Caco-2 (cell line): Measurements from ENCODE around the gene S100A9. TPM values are rescaled to one million over a fixed set of nuclear protein-coding genes. Genes with fewer than 3 reads are reported as not detected.

Source experiments
- BruUV-seq: library from RNA; stranded (reverse); fragments of 400-500 nt; replicated peaks from 2 replicates; lab custom pipeline; 2021; lab: Mats Ljungman, UMichigan
- CTCF ChIA-PET: fragments of 300-600 bp; sonication (Branson Sonifier 250); formaldehyde crosslinking; loops from one replicate; lab custom pipeline; 2022; ENCODE audit warnings: antibody characterized with exemption; lab: Charles Lee
- POLR2A ChIA-PET: fragments of 300-600 bp; sonication (Branson Sonifier 250); formaldehyde crosslinking; loops from one replicate; lab custom pipeline; 2022; ENCODE audit warnings: antibody characterized with exemption; lab: Charles Lee
- DNase-seq, 2 experiments: peaks; one replicate each; pipeline versions ENCODE4 v3.0.0 to v3.0.0-alpha.2; 2020 to 2022
- H3K27me3 ChIP-seq: replicated peaks from 2 replicates; pipeline ENCODE4 v1.6.0; 2011; ENCODE audit warnings: low read length; ENCODE audit not compliant: control insufficient read depth, insufficient read depth
- H3K36me3 ChIP-seq: 2 replicates; pipeline ENCODE4 v1.5.1; 2011; ENCODE audit warnings: low read length; ENCODE audit not compliant: control insufficient read depth, insufficient read depth
- H3K4me1 ChIP-seq: fragments of 250-450 bp; sonication (Bioruptor Pico); 2 replicates; pipeline ENCODE4 v1.5.1; 2020; ENCODE audit warnings: mild to moderate bottlenecking
- H3K4me3 ChIP-seq: 2 replicates; pipeline ENCODE4 v1.5.1; 2011; ENCODE audit warnings: low read depth, mild to moderate bottlenecking, control low read depth, low read length
- H3K9me3 ChIP-seq: fragments of 250-450 bp; sonication (Bioruptor Pico); 2 replicates; pipeline ENCODE4 v1.5.1; 2020; ENCODE audit warnings: mild to moderate bottlenecking, moderate library complexity
- H3K27ac Mint-ChIP-seq: one replicate; pipeline ENCODE4 v1.8.0; 2022; ENCODE audit warnings: mixed read lengths; ENCODE audit not compliant: unreplicated experiment
- H3K27me3 Mint-ChIP-seq: one replicate; pipeline ENCODE4 v1.8.0; 2022; ENCODE audit warnings: mixed read lengths; ENCODE audit not compliant: insufficient read depth, unreplicated experiment
- H3K36me3 Mint-ChIP-seq: one replicate; pipeline ENCODE4 v1.8.0; 2022; ENCODE audit warnings: mild to moderate bottlenecking, mixed read lengths; ENCODE audit not compliant: insufficient read depth, unreplicated experiment
- H3K4me1 Mint-ChIP-seq: one replicate; pipeline ENCODE4 v1.8.0; 2022; ENCODE audit warnings: low read depth, mixed read lengths; ENCODE audit not compliant: unreplicated experiment
- H3K4me3 Mint-ChIP-seq: one replicate; pipeline ENCODE4 v1.8.0; 2022; ENCODE audit warnings: mild to moderate bottlenecking, moderate library complexity, mixed read lengths; ENCODE audit not compliant: unreplicated experiment
- H3K9me3 Mint-ChIP-seq: one replicate; pipeline ENCODE4 v1.8.0; 2022; ENCODE audit warnings: mixed read lengths; ENCODE audit not compliant: unreplicated experiment
- CTCF ChIP-seq, 2 experiments: fragments of 200-600 bp in 1 of 2; IDR thresholded peaks; 1 replicate in 1 of 2; 2 replicates in 1 of 2; pipeline versions ENCODE4 v1.5.1 to v1.8.0; 2011 to 2022; ENCODE audit warnings: antibody characterized with exemption in 1 of 2, control low read depth in 1 of 2, inconsistent platforms in 1 of 2, low read depth in 1 of 2, low read length in 1 of 2, mild to moderate bottlenecking in 1 of 2, moderate library complexity in 1 of 2; ENCODE audit not compliant: insufficient read depth in 1 of 2, severe bottlenecking in 1 of 2, unreplicated experiment in 1 of 2
- intact Hi-C: fragments of 100-400 bp; cut with micrococcal nuclease; formaldehyde crosslinking; loops from one replicate; pipeline ENCODE4 v1.10.0; 2022; ENCODE audit not compliant: unreplicated experiment
- total RNA-seq: library from RNA; stranded (reverse); gene quantifications from 2 replicates; pipeline ENCODE4 v1.2.3, GENCODE V29; 2022

S100A9 gene
- total RNA-seq, 1 experiment from 2014 or later = not detected

GRCh38 chr1:153387001-153387400 lies 29.3 kb downstream of the S100A9 start:
- TF ChIP-seq CTCF (IDR thresholded peaks at IDR 0.05; ENCODE audit: insufficient read depth in 1 of 2, low read depth in 1 of 2, low read length in 1 of 2, severe bottlenecking in 1 of 2, unreplicated experiment in 1 of 2) = no peak
- H3K9me3 Mint-ChIP-seq = peaks cover 8% of the 10 kb centered on the region
- H3K4me1 Mint-ChIP-seq = no peaks in the 10 kb centered on the region
- no peak overlapping the region for H3K27ac Mint-ChIP-seq
- no peaks in the 10 kb centered on the region for H3K36me3 Mint-ChIP-seq
- Histone ChIP-seq H3K36me3 (no peaks in the 10 kb centered on the region), H3K4me1 (no peaks in the 10 kb centered on the region), H3K27me3 (no peaks in the 10 kb centered on the region; the same call in 1 of the 2 replicates), H3K9me3 (peaks cover 4% of the 10 kb centered on the region; the same call in 1 of the 2 replicates), H3K4me3 (no peak overlapping the region)
- intact Hi-C loops = no loop called here
- no peak for DNase-seq
- CTCF ChIA-PET = no interaction called here
- POLR2A ChIA-PET = no interaction called here
- H3K27me3 Mint-ChIP-seq = peaks cover 16% of the 10 kb centered on the region
- BruUV-seq = no TSS peak
- H3K4me3 Mint-ChIP-seq = no peak overlapping the region

DNA sequence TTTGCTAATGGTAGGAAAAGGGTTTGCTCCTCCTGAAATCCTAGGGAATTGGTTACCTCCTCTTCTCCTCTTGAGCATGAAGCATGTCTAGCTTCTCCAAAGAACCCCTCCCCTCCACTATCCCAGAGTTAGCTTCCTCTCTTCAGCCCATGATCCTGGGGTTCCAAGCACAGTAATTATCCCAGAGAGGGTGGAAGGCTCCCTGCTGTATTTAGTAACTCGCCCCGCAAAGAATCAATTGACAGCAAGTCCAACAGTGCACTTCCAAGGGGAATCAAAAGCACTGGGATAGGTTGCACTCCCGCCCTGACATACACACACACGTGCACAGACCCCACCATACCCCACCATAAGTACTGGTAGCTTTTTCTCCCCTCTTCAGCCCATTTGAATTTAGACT lies 30.1 kb downstream of the S100A9 start:
- no peaks in the 10 kb centered on the region; the same call in 1 of the 2 replicates for H3K27me3 ChIP-seq
- intact Hi-C loops = no loop called here
- POLR2A ChIA-PET = no interaction called here

DNA sequence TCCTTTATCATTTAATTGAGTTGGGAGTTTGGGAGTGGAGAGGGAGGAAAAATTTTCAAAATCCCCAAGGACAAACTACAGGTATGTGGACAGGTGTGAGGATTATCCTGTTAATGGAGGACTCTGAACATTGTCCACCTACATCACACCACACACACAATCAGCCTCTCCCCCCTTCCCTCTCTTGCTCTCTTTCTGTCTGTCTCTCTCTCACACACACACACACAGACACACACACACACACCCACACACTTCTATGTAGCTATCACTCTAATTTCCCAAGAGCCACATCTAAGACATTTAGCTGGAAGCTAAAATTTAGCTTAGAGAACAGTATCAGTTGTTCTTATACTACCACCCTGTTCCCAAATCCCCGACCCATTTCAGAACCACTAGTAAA lies 31.7 kb downstream of the S100A9 start:
- no peak for DNase-seq
- no peaks in the 10 kb centered on the region for H3K9me3 ChIP-seq
- intact Hi-C loops = no loop called here
- H3K4me1 ChIP-seq = no peaks in the 10 kb centered on the region
- Mint-ChIP-seq H3K27ac (no peak overlapping the region), H3K27me3 (peaks cover 14% of the 10 kb centered on the region), H3K36me3 (no peaks in the 10 kb centered on the region), H3K4me3 (no peak overlapping the region), H3K9me3 (no peaks in the 10 kb centered on the region), H3K4me1 (no peaks in the 10 kb centered on the region)
- ChIA-PET CTCF (no interaction called here), POLR2A (no interaction called here)
- no peaks in the 10 kb centered on the region; the same call in 1 of the 2 replicates for H3K27me3 ChIP-seq
- no TSS peak for BruUV-seq
- no peaks in the 10 kb centered on the region for H3K36me3 ChIP-seq
- no peak for TF ChIP-seq CTCF (IDR thresholded peaks at IDR 0.05; ENCODE audit: insufficient read depth in 1 of 2, low read depth in 1 of 2, low read length in 1 of 2, severe bottlenecking in 1 of 2, unreplicated experiment in 1 of 2)
- H3K4me3 ChIP-seq = no peak overlapping the region

More for the DNA sequence above, 30.1 kb downstream of the S100A9 start:
- TF ChIP-seq CTCF (IDR thresholded peaks at IDR 0.05; ENCODE audit: insufficient read depth in 1 of 2, low read depth in 1 of 2, low read length in 1 of 2, severe bottlenecking in 1 of 2, unreplicated experiment in 1 of 2) = no peak
- Mint-ChIP-seq H3K27me3 (peaks cover 11% of the 10 kb centered on the region), H3K9me3 (peaks cover under 1% of the 10 kb centered on the region), H3K4me1 (no peaks in the 10 kb centered on the region), H3K27ac (no peak overlapping the region), H3K36me3 (no peaks in the 10 kb centered on the region), H3K4me3 (no peak overlapping the region)
- H3K36me3 ChIP-seq = no peaks in the 10 kb centered on the region
- no peaks in the 10 kb centered on the region for H3K4me1 ChIP-seq
- DNase-seq = no peak
- no peak overlapping the region for H3K4me3 ChIP-seq
- H3K9me3 ChIP-seq = no peaks in the 10 kb centered on the region
- BruUV-seq = no TSS peak
- CTCF ChIA-PET = interaction anchor here (0.5 kb wide), 1 partner anchor 22 kb away, joined by 3 read pairs; no protein-coding TSS in a partner anchor
